K562 (cell line): ENCODE results near the gene CNTNAP4. TPM values are rescaled to one million over a fixed set of nuclear protein-coding genes. Genes with fewer than 3 reads are reported as not detected.

Experiments
- ATAC-seq: fragments of 200-7000 bp; cut with Tn5 transposase; 3 replicates; pipeline ENCODE4 v1.9.1; 2020; ENCODE audit warnings: moderate library complexity
- BruUV-seq: library from RNA; stranded (reverse); fragments of 400-500 nt; replicated peaks from 2 replicates; lab custom pipeline; 2021; lab: Mats Ljungman, UMichigan
- CTCF ChIA-PET: fragments of 300-600 bp; formaldehyde crosslinking; extraction: SDS; loops from one replicate; lab custom pipeline; 2021; ENCODE audit warnings: low intra/inter-chr PET ratio; lab: Yijun Ruan, JAX
- POLR2A ChIA-PET: fragments of 300-600, 350-650 bp; sonication (Branson Sonifier 250); formaldehyde crosslinking; extraction: SDS; loops from one replicate; lab custom pipeline; 2021; ENCODE audit warnings: antibody characterized with exemption, inconsistent platforms; lab: Yijun Ruan, JAX
- DNase-seq, 4 experiments: peaks; one replicate each; pipeline versions ENCODE4 v3.0.0 to v3.0.0-alpha.2; 2011 to 2018; ENCODE audit warnings: low spot score in 3 of 4, mixed read lengths in 3 of 4; ENCODE audit errors: extremely low read depth in 1 of 4
- FAIRE-seq: peaks from 2 replicates; lab custom pipeline; 2011; peaks lifted over from hg19 to GRCh38; lab: Jason Lieb, UNC
- H2AFZ ChIP-seq: 2 replicates; pipeline ENCODE4 v1.6.0; 2011; ENCODE audit warnings: low read depth, low read length, control low read depth, inconsistent platforms
- H3K27ac ChIP-seq: fragments of 200-600 bp; 3 replicates; pipeline ENCODE4 v1.8.0; 2011; ENCODE audit warnings: low read depth, mild to moderate bottlenecking, control low read depth, inconsistent platforms, low read length, moderate library complexity, mixed read lengths; ENCODE audit errors: extremely low read depth
- H3K27me3 ChIP-seq, 2 experiments: fragments of 300-600 bp in 1 of 2; 2 replicates in 1 of 2; 3 replicates in 1 of 2; pipeline versions ENCODE4 v1.6.0 to v1.8.0; 2011; ENCODE audit warnings: inconsistent platforms in 2 of 2, low read length in 2 of 2, mild to moderate bottlenecking in 1 of 2, mixed read lengths in 1 of 2, moderate library complexity in 1 of 2; ENCODE audit not compliant: control insufficient read depth in 2 of 2, insufficient read depth in 2 of 2
- H3K36me3 ChIP-seq: fragments of 300-600 bp; 3 replicates; pipeline ENCODE4 v1.8.0; 2011; ENCODE audit warnings: mild to moderate bottlenecking, low read length, inconsistent platforms; ENCODE audit not compliant: control insufficient read depth, insufficient read depth
- H3K4me1 ChIP-seq, 2 experiments: fragments of 200-600 bp in 1 of 2; replicated peaks in 1 of 2; 2 replicates in 1 of 2; 3 replicates in 1 of 2; pipeline versions ENCODE4 v1.5.1 to v1.8.0; 2011; ENCODE audit warnings: inconsistent platforms in 2 of 2, low read length in 2 of 2, mild to moderate bottlenecking in 1 of 2, mixed read lengths in 1 of 2, moderate library complexity in 1 of 2; ENCODE audit not compliant: control insufficient read depth in 2 of 2, insufficient read depth in 2 of 2
- H3K4me2 ChIP-seq: 2 replicates; pipeline ENCODE4 v1.6.1; 2011; ENCODE audit warnings: low read length, control low read depth, inconsistent platforms, mixed read lengths; ENCODE audit not compliant: insufficient read depth
- H3K4me3 ChIP-seq: fragments of 200-600 bp; sonication (generic), shearing (Covaris generic); 2 replicates; pipeline ENCODE4 v1.5.1; 2016; ENCODE audit warnings: control low read depth, inconsistent platforms
- H3K79me2 ChIP-seq: fragments of 200-600 bp; 3 replicates; pipeline ENCODE4 v1.8.0; 2011; ENCODE audit warnings: low read length, inconsistent platforms; ENCODE audit not compliant: control insufficient read depth, insufficient read depth
- H3K9ac ChIP-seq, 2 experiments: 2 replicates each; pipeline versions ENCODE4 v1.6.0 to v1.6.1; 2011; ENCODE audit warnings: low read depth in 2 of 2, low read length in 2 of 2, control low read depth in 1 of 2, inconsistent platforms in 1 of 2, mild to moderate bottlenecking in 1 of 2, mixed read lengths in 1 of 2; ENCODE audit not compliant: insufficient read depth in 1 of 2
- H3K9me1 ChIP-seq: one replicate; pipeline ENCODE4 v1.6.0; 2011; ENCODE audit warnings: inconsistent platforms, mild to moderate bottlenecking, low read length, moderate library complexity; ENCODE audit not compliant: control insufficient read depth, insufficient read depth
- H3K9me3 ChIP-seq: replicated peaks from 2 replicates; pipeline ENCODE4 v1.5.1; 2011; ENCODE audit warnings: low read depth, low read length, inconsistent platforms; ENCODE audit not compliant: control insufficient read depth, insufficient read depth
- H4K20me1 ChIP-seq: replicated peaks from 2 replicates; pipeline ENCODE4 v1.6.1; 2011; ENCODE audit warnings: low read length, inconsistent platforms, mixed read lengths; ENCODE audit not compliant: control insufficient read depth, insufficient read depth
- BRD9 ChIP-seq: fragments of 450-650 bp; IDR thresholded peaks from 2 replicates; pipeline ENCODE4 v1.6.1; 2018; ENCODE audit warnings: low read depth; ENCODE audit not compliant: partially characterized antibody
- HCFC1 ChIP-seq: IDR thresholded peaks from 2 replicates; pipeline ENCODE4 v1.6.1; 2012; ENCODE audit warnings: low read depth, low read length, improper control_type of control experiment
- MAFF ChIP-seq: IDR thresholded peaks from 2 replicates; pipeline ENCODE4 v1.6.1; 2012; ENCODE audit warnings: low read length, improper control_type of control experiment
- MAFG ChIP-seq: fragments of 450-650 bp; conservative IDR thresholded peaks from 2 replicates; pipeline ENCODE4 v1.6.1; 2016; ENCODE audit warnings: missing genetic modification characterization, missing compliant biosample characterization
- MAFK ChIP-seq: IDR thresholded peaks from 2 replicates; pipeline ENCODE4 v1.6.1; 2011; ENCODE audit warnings: low read length, improper control_type of control experiment
- NFIX ChIP-seq: fragments of 250-450 bp; sonication (Bioruptor Pico); IDR thresholded peaks from 2 replicates; pipeline ENCODE4 v1.4.0; 2020; ENCODE audit warnings: low read depth, mild to moderate bottlenecking, moderate library complexity
- TBP ChIP-seq: optimal IDR thresholded peaks from 2 replicates; pipeline ENCODE3; 2011; ENCODE audit warnings: low read depth, low read length, improper control_type of control experiment
- TRIM24 ChIP-seq, 2 experiments: fragments of 450-650 bp; IDR thresholded peaks; 2 replicates each; pipeline ENCODE4 v1.6.1; 2016
- ZNF316 ChIP-seq: fragments of 450-650 bp; IDR thresholded peaks from 2 replicates; pipeline ENCODE4 v1.6.1; 2016
- ZNF408 ChIP-seq: fragments of 250-450 bp; sonication (Bioruptor Pico); IDR thresholded peaks from 2 replicates; pipeline ENCODE4 v1.4.0; 2020; ENCODE audit warnings: low read depth, mild to moderate bottlenecking, moderate library complexity
- WGBS: fragments of 100-300 bp; shearing (Covaris generic); methylation state at CpG from one replicate; pipeline ENCODE4 v1.1.6; 2016; ENCODE audit warnings: low coverage, mixed read lengths; ENCODE audit not compliant: insufficient coverage; ENCODE audit errors: missing lambda C conversion rate; 5-methylcytosine and 5-hydroxymethylcytosine counted together
- in situ Hi-C: fragments of 300-500 bp; cut with MboI; formaldehyde crosslinking; loops from 4 replicates; pipeline ENCODE4 v1.15.0; 2018; ENCODE audit warnings: inconsistent platforms, mixed read lengths
- intact Hi-C: fragments of 100-400 bp; cut with micrococcal nuclease; formaldehyde crosslinking; loops from 2 replicates; pipeline ENCODE4 v1.14.2; 2022
- polyA plus RNA-seq, 8 experiments: library from polyadenylated mRNA; depleted of rRNA in 4 of 8; stranded (reverse) in 5 of 8; unstranded in 3 of 8; fragments of >200 nt; fragmentation: Nextera tagmentation in 2 of 8; fragmentation: Illumina TruSeq in 1 of 8; extraction: Ambion mirVana in 2 of 8; extraction: Trizol in 1 of 8; gene quantifications; 2 replicates each; pipeline versions ENCODE4 v1.2.1 to v1.2.3, GENCODE V29; 2011 to 2014; ENCODE audit warnings: inconsistent platforms in 1 of 8, missing spikeins in 1 of 8
- total RNA-seq, 7 experiments: library from RNA; depleted of rRNA in 6 of 7; stranded (reverse); fragments of >200 nt in 6 of 7; fragmentation: Illumina TruSeq in 2 of 7; extraction: Trizol in 2 of 7; gene quantifications; 2 replicates each; pipeline versions ENCODE4 v1.2.1 to v1.2.3, GENCODE V29; 2011 to 2021; ENCODE audit warnings: low replicate concordance in 1 of 7
- TF ChIP-seq, protein P1 (sequence below), 2 experiments: IDR thresholded peaks; 2 replicates each; pipeline ENCODE4 v1.6.1; 2011; ENCODE audit warnings: borderline replicate concordance in 1 of 2, control low read depth in 1 of 2, low read depth in 1 of 2, low read length in 1 of 2, mild to moderate bottlenecking in 1 of 2, mixed read lengths in 1 of 2, moderate library complexity in 1 of 2; ENCODE audit not compliant: insufficient read depth in 1 of 2, insufficient read length in 1 of 2, poor library complexity in 1 of 2, severe bottlenecking in 1 of 2; ENCODE audit errors: extremely low read depth in 1 of 2

CNTNAP4 gene
- total and polyA plus RNA-seq, 9 of the 15 experiments (the other 6 are each of a cell fraction or from before 2014, with no cell fraction given), result not detected

DNA sequence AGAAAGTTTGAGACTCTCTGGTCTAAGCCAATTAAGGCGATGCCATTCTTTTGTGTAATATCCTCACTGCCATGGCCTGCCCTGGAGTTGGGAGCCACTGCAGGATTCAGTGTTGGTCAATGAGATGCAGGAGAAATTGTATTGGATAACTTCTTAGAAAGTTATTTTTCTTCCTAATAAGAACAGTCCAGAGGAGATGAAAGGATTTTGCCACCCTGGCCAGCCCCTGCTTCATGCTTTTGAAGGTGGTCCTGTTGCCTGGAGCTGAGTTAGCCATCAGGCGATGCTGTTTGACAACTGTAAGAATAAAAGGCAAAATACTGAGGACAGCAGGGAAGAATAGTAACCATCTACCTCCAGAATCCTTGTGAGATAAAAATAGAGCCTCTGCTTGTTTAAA is 35.4 kb upstream of the CNTNAP4 start (continued):
- TF ChIP-seq ZNF408 (CRISPR knock-in tag), result no peak
- no peak for TF ChIP-seq NFIX (CRISPR knock-in tag)

DNA sequence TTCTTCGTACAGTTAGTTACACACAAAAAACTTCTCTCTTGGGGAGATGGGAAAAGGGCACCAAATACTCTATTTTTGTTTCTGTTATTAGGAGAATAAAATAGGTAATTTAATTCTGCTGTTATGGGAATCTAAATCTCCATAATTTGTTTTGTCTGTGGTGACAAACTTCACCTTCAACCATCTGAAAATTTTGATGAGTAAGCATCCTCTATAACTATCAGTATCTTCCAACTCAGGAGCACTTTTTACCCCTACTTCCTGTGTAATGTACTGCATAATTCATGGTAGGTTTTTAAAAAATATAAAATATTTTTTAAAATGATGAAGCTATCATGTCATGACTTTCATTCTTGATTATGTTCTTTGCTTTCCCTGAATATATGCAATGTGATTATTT is 33.6 kb upstream of the CNTNAP4 start:
- ChIA-PET POLR2A (no interaction called here), CTCF (no interaction called here)
- intact Hi-C loops (no loop called here), in situ Hi-C loops (no loop called here)
- H3K4me1 ChIP-seq, result no peaks in the 10 kb centered on the region
- no peaks in the 10 kb centered on the region for H3K9me1 ChIP-seq
- H3K79me2 ChIP-seq, result no peaks in the 10 kb centered on the region
- H3K9me3 ChIP-seq, result no peaks in the 10 kb centered on the region; the same call in 1 of the 2 replicates
- no peak overlapping the region for H2AFZ ChIP-seq
- DNase-seq, result no peak
- no TSS peak for BruUV-seq
- ATAC-seq, result no peak
- no peak overlapping the region for H3K4me3 ChIP-seq
- WGBS, result 0% methylated on average over 1 of the region's 1 CpG
- H3K4me2 ChIP-seq, result no peak overlapping the region
- no peak for FAIRE-seq
- TF ChIP-seq, protein P1, sequence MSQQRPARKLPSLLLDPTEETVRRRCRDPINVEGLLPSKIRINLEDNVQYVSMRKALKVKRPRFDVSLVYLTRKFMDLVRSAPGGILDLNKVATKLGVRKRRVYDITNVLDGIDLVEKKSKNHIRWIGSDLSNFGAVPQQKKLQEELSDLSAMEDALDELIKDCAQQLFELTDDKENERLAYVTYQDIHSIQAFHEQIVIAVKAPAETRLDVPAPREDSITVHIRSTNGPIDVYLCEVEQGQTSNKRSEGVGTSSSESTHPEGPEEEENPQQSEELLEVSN (IDR thresholded peaks at IDR 0.05; ENCODE audit: borderline replicate concordance in 1 of 2, extremely low read depth in 1 of 2, insufficient read depth in 1 of 2, insufficient read length in 1 of 2, low read depth in 1 of 2, low read length in 1 of 2, poor library complexity in 1 of 2, severe bottlenecking in 1 of 2), result no peak
- TF ChIP-seq MAFF (peak; percentile 54), TRIM24 (IDR thresholded peaks at IDR 0.05) (no peak), ZNF316 (peak; percentile 53), TBP (no peak), BRD9 (no peak), MAFK (peak; percentile 50; the same call in 1 of the 2 replicates), MAFG (tag) (0 out of 2 replicates have a peak, but pooled peaks have one; percentile 17), HCFC1 (no peak)
- no peaks in the 10 kb centered on the region for H4K20me1 ChIP-seq
- H3K27ac ChIP-seq, result no peak overlapping the region
- H3K36me3 ChIP-seq, result no peaks in the 10 kb centered on the region
- no peaks in the 10 kb centered on the region for H3K27me3 ChIP-seq
- no peak overlapping the region for H3K9ac ChIP-seq
